ENCODE data around the gene STX16.

STX16 gene

GRCh38 chr20:58618351-58619076 is 32.6 kb upstream of the STX16 start:
- DNase-seq (ENCODE audit: low spot score), result peak; percentile 89

DNA sequence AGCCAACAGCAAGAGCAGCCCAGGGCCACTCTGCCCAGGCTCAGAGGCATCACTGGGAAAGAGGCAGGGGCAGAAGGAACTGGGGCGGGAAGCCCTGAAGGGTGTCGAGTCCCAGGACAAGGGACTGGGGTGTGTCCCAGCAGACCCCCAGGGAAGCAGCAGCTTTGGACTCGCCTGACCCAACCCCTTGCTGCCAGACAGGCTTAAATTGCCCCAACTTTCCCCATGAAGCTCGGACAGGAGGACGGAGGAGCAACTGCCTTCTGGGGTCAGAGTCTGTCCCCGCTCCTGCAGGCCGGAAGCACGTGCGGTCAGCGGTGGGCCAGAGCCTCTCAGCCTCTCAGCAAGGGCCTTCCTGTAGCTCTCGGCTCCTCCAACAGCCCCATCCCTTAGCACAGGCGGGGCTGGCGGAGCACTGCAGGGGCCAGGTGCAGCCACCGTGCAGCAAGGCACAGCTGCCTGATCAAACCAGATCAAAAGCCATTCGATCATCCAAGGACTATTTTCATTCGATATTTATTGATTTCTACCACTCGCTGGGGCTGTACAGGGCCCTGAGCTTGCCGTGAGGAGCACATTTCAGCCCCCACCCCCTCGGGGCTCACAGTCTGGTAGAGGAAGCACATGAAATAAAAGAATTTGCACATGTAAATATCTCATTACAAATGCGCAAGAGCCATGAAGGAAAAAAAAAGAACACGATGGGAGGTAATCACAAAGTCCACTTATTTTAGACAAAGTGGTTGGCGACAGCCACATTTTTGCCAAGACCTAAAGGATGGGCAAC is 31.8 kb upstream of the STX16 start:
- DNase-seq (ENCODE audit: low spot score), result no peak

DNA sequence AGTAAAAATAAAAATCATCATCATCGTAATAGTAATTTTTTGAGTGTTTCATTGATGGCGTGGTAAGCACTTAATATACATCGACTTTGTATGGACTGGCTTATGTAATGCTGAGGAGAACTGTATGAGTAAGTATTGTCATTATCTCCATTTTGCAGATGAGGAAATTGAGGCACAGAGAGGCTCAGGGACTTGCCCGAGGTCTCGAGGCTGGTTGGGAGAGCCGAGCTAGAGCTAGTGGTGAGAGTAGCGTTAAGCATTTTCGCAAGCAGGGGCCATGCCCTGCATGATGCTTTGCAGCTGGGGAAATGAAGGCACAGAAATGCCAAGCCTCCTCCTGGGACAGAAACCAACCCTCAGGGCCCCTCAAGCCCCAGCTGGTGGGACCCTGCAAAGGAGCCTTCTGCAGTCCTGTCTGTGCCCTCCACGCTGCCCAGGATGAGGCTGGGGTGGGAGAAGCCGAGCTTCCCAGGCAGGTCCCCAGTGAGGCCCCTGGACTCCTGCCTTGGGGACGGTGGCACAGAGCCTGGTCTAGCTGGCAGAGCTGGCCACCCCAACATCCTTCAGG is 31.1 kb upstream of the STX16 start:
- no peak for DNase-seq (ENCODE audit: low spot score)

DNA sequence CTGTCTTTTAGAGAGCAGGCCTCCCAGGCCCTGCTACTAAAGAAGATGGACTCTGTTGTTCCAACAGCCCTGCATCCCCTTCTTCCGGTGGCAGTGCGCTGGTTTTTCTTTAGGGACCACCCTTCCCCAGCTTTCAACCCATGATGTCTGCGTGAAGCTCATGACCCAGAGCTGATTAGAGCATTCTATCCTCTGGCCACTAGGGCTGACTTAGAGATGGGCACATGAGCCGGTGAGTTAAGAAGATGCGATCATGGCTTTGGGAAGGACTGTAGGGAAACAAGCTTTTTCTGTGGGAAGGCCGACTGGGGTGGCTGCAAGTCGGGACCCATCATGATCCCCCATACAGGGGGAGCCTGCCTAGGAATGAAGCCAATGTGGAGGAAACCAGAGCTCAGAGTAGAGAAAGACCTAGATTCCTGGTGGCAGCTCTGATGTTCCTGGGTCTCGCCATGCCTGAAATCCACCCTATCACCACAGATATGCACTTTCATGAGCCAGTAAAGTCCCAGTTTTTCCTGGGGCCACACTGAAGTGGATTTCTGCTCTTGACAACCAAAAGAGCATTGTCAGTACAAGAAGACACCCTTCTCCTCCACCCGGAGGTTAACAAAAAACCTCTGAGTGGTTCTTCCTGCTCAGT is 29.1 kb upstream of the STX16 start:
- DNase-seq (ENCODE audit: low spot score), result no peak

- DNase-seq (ENCODE audit: low spot score), result no peak
Observed at GRCh38 chr20:58622671-58623578, 28.2 kb upstream of the STX16 start.

DNA sequence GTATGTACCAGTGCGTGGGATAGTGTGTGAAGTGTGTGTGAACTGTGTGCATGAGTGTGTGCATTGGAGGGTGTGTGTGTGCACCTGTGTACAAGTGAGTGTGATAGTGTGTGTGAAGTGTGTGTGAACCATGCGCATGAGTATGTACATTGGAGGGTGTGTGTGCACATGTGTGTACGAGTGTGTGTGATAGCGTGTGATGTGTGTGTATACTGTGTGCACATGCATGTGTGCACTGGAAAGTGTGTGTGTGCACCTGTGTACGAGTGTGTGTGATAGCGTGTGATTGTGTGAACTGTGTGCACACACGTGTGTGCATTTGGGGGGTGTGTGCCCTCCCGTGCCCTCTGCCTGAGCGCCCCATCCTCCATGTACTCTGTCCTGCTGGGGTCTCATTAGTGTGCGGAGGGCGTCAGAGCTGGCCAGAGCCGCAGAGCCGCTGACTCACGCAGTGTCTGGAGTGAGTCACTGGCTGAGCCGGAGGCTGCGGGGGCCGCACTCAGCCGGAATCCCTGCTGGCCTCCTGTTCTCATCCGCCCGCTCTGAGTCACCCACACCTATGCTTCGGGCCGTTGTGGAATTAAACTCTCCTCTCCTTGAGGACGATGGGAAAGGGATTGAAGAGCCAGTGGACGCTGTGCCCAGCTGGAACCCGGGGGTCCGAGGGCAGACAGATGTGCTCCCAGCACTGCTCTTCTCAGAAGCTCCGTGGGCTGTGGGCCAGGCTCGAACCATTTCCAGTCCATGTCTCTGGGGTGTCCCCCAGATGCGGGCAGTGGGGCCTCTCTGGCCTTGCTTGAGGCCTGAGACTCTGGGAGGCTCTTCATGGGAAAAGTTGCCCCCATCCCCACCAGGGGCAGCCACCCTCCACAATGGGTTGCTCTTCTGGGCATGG is 27.3 kb upstream of the STX16 start:
- DNase-seq (ENCODE audit: low spot score), result peak; percentile 97

DNA sequence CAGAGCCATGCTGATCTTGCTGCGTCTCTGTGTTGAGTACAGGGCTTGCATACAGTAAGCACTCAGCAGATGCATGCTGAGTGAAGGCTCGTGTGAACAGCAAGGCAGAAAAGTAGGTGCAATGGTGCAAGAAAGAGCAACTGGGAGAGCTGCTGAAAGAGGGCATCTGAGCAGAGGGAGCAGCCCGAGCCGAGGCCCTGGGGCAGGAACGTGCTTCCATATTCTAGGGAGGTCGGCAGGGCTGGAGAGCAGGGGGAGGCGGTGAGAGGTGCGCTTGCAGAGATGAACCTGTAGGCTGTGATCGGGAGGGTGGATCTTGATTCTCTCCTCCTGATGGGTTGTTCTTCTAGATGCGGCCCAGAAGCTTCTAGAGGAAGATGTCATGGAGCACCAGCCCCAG is 26.4 kb upstream of the STX16 start:
- no peak for DNase-seq (ENCODE audit: low spot score)

DNA sequence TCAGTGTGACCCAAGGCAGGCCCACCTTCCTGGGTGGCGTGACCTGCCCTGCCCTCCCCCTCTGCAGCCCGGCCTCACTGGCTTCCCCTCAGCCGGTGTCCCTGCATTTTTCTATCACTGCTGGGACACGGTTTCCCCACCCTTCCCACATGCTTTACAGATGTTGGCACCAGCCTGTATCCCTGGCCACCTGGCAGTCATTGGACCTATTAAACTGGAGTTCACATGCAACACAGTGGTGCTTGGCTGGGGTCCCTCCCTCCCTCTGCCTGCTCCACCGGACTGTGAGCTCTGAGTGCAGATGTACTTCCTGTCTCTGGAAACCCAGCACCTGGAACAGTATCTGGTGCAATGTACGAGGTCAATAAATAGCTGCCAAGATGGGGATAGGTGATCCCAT is 25.5 kb upstream of the STX16 start:
- no peak for DNase-seq (ENCODE audit: low spot score)

- DNase-seq (ENCODE audit: low spot score), result no peak
Observed at GRCh38 chr20:58626051-58626450, 25.0 kb upstream of the STX16 start.

DNA sequence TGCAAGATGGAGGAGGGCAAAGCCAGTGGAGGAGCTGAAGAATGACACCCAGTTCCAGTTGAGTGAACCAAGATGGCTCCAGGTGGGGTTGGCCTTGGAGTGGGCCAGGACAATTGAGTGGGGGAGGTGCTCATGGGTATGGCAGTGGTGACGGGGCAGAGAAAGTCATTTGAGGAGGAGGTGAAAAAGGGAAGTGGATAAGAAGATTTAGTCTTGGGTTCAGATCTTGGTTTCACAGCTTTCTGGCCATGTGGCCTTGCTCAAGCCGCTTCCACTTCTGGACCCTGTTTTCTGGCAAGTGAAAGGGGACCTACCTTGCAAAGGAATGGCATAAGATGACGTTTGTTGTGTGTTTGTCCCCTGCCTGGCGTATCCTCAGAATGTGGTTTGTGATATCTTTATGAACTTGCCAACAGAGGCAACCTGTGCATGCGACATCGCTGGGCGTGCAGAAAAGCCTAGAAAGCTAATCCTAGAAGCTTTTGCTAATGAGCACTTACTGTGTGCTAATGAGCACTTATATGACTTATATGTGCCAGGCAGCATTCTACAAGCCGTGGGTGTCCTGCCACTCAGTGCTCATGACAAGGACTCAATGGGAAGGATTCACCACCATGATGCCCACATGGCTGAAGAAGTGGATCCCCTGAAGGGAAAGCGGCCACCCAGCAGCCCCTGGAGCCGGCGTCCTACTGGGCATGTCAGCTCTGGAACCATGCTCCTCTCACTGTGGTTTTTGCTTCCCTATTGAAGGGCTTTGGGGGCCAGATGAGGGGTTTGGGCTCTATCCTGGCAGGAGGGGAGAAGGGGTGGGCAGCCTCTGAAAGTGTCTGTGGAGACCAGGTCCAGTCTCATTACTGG is 23.6 kb upstream of the STX16 start:
- DNase-seq (ENCODE audit: low spot score), result no peak

GRCh38 chr20:58628491-58629214 is 22.4 kb upstream of the STX16 start:
- DNase-seq (ENCODE audit: low spot score), result no peak

DNA sequence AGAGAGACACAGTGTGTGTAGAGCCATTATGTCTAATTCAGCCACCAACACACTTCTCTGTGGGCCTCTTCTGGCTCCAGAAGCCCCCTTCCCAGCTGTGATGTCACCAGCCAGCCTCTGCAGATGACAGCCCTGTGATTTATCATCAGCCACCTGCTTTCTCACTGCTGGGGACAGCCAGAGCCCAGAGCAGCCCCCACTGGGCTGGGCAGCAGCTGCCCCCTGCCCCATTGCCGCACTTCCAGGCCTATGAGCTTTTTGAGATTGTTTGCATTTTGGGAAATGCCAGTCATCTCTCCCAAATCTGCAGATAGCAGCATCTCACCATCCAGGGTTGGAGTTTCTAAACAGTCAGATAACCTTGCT is 21.9 kb upstream of the STX16 start:
- no peak for DNase-seq (ENCODE audit: low spot score)

GRCh38 chr20:58630063-58630462 is 21.0 kb upstream of the STX16 start:
- DNase-seq (ENCODE audit: low spot score), result peak; percentile 62

- no peak for DNase-seq (ENCODE audit: low spot score)
Observed at GRCh38 chr20:58633161-58634053, 17.7 kb upstream of the STX16 start.

GRCh38 chr20:58634059-58634458 is 17.0 kb upstream of the STX16 start:
- DNase-seq (ENCODE audit: low spot score), result no peak

DNA sequence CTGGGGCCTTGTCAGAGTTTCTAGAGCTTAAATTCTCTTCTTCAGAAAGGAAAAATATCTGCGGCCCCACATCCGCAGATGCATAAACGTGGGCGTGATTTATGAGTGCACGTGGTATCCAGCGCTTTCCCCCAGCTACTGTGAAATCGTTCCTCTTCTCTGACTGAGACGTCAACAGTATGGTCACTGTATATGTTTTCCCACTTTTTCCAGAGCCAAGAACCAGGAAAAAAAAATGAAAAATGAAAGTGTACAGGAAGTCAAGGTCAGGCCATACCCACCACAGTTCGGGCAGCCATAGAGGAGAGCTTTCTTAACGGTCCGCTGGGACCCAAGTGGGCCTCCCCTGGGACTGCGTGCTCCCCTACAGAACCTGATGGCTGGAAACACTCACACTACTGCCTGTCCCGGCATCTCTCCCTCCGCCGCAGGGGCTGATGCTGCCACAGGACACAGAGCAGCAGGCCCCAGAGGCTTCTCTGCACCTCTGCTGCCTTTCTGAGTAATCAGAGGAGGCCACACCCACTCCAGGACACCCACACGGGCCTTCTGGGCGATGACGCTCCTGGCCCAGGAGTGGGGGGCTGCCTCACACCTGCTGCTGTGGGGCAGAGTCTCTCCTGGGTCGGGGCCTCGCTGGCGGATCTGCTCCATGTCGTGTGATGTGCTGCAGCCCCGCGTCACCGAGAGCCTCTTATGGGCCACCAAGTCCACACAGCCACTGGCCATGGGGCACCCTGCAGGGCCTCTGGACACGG is 16.4 kb upstream of the STX16 start:
- DNase-seq (ENCODE audit: low spot score), result no peak

DNA sequence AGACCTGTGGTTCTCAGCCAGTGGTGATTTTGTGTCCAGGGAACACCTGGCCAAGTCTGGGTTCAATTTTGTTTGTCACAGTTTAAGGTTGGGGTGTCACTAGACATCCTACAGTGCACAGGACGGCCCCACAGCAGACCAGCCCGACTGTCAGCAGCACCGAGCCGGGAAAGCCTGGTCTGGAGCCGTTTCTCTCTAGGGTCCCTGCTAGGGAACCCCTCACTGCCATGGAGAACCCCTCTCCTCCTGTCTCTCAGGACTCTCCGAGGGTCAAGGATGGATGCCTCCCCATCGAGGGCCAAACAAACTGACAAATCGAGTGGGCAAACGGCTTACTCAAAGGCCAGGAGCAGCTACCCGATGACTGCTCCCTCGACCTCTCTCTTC is 15.8 kb upstream of the STX16 start:
- DNase-seq (ENCODE audit: low spot score), result no peak
